Stimulated activated CD4-positive, alpha-beta T cell treated with anti-CD3 and anti-CD28 coated beads, Interleukin-2, amount 100 ng/mL, for 4 hours (primary cell): ENCODE results near the gene PRG2.
A peak's percentile ranks its signal among the peaks of the same experiment; 100 is the strongest.
"Not testable (repeated sequence)": the region's sequence is repeated elsewhere in the genome, so short reads cannot be mapped to it uniquely, and the experiment has no call there.

ENCODE experiments used
- DNase-seq: peaks from one replicate; pipeline ENCODE4 v3.0.0-alpha.2; 2020; ENCODE audit warnings: low read depth

PRG2 gene

GRCh38 chr11:57368106-57368844 is 22.2 kb downstream of the PRG2 start:
- DNase-seq: no peak

DNA sequence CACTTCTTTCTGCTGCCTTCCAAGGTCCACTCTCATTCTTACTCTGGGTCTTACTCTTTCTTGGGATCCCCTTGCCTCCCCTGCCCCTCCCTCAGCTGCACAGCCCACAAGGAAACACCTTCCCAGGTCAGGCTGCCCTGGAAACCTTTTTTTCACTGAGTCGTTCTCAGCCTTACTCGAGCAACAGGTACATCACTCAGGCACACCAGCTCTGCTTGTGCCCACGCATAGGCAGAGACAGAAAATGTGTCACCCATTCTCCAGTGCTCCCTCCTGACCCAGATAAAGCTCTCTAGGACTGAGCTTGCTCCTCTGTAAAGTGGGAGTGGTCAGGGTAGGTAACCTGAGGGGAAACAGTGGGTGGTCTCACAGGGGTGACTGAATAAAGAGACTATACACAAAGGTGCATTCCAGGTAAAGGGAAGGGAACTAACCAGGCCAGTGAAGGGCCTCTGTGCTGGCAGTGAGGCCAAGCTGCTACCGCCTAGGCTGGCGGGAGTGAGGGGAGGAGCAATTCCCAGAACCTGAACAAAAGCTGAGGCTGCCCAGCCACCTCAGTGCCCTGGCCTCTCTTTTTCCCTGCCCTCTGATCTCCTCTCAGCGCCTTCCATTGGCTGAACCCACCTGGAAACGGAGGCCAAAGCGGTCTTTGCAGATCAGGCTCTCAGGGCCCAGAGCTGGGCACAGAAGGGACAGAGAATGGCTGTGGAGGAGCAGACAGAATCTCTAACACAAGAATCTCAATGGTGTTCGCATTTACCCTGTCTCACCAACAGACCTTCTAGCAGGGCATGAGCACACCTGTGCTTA is 25.4 kb downstream of the PRG2 start:
- DNase-seq: no peak

- no peak for DNase-seq
Observed at GRCh38 chr11:57363131-57364080, 27.0 kb downstream of the PRG2 start.

DNA sequence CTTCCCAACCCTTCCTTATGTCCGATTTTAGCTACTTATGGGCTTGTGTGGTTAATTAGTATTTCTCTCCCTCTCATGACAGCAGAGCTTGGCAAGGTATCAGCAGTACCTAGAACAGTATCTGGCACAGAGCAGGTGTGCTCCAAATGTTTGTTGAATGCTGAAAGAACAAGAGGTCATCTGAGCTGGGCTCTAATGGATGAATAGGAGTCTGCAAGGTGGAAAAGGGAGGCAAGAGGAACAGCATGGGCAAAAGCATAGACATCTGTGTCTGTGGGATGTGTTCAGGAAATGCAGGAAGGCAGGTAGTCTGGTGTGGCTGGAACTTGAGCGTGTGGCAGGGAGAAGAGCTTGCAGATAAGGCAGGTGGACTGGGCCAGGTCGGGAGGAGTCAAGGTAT is 28.5 kb downstream of the PRG2 start:
- DNase-seq: no peak

- DNase-seq: not testable (repeated sequence)
Observed at GRCh38 chr11:57361420-57361819, 29.0 kb downstream of the PRG2 start.

DNA sequence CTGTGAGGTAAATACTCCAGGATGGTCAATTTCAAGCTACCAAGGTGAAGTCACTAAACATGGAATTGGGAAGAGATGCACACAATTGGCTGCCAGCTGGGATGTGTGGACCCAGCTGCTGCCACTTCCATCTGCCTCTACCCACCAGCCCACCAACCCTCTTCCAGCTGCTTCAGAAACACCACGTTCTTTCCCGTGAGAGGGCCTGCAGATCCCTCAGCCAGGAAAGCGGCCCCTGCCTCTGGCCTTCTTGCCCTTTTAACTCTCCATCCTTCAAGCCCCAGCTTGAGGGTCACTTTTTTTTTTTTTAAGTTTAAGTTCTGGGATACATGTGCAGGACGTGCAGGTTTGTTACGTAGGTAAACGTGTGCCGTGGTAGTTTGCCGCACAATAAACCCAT is 29.5 kb downstream of the PRG2 start:
- DNase-seq: no peak

- no peak for DNase-seq
Observed at GRCh38 chr11:57359896-57360690, 30.4 kb downstream of the PRG2 start.

DNA sequence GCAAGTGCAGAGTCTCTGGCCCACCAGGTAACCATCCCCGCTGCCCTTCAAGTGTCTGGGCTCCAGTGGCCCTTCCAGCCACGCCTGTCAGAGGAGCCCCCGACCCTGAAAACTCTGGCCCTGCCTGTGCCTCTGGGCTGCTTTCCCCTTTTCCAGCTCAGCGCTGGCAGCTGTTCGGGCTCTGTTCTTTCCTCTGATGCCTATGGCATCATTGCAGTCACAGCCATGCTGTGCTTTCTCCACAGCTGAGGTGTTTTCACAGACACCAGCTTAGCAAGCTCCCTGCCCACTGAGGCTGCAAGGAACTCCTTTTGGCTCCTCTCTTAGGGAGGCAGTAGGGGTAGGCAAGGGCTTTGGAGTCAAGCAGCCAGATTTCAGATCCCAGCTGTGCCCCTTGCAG is 31.1 kb downstream of the PRG2 start:
- no peak for DNase-seq

DNA sequence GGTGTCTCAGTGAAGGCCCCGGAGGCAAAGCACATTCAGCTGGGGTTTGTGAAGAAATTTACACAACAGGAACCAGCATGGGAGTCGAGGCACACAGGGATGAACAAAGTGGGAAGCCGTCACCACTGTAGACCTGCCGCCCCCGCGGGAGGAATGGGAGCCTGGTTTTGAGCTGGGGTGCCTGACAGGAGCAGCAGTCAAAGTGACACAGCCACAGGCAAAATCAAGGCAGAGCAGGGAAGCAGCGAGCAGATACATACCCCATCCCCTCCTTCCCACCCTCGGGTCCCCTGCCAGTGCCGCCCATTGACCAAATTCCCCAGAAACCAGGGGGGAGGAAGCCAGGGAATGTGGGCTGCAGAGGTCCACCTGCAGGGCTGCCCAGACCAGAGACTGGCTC is 31.5 kb downstream of the PRG2 start:
- DNase-seq: no peak

DNA sequence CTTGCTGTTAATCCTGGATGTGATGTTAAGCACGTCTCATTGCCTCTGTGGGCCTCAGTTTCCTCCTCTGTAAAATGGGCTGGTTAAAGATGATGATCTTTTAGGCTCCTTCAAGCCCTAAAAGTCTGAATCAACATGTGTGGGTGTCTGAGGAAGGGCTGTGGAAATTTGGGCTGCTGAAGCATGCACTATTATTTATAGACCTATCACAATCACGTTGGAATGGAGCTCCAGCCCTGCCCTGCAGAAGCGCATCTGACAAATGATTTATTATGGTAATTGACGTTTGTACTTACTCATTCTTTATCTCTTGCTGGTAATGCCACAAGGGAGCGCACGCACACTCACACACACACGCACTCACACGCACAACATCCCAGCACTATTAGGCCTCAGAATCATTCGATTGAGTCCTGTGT is 31.9 kb downstream of the PRG2 start:
- DNase-seq: no peak

GRCh38 chr11:57357856-57358255 is 32.6 kb downstream of the PRG2 start:
- DNase-seq: no peak

GRCh38 chr11:57357310-57357709 is 33.1 kb downstream of the PRG2 start:
- no peak for DNase-seq

GRCh38 chr11:57356268-57356667 is 34.2 kb downstream of the PRG2 start:
- no peak for DNase-seq

- DNase-seq: no peak
Observed at GRCh38 chr11:57354699-57355098, 35.8 kb downstream of the PRG2 start.

GRCh38 chr11:57353852-57354251 is 36.6 kb downstream of the PRG2 start:
- no peak for DNase-seq

DNA sequence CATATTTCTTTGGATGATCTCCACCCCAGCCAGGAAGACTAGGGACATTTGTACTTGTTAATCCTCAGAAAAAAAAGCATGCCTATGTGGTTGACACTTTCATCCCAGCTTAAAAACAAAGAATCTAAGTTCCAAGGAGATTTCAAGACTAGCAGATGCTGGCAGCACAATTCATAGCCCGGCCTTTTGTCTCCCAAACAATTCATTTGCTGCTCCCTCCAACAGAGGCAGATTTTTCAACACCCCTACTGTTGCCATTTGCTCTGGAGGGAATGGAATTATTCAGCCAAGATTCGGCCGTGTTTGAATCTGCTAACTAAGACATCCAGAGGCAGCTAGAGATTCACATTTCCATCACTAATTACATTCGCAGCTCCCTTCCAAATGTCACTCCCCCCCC is 37.0 kb downstream of the PRG2 start:
- no peak for DNase-seq

DNA sequence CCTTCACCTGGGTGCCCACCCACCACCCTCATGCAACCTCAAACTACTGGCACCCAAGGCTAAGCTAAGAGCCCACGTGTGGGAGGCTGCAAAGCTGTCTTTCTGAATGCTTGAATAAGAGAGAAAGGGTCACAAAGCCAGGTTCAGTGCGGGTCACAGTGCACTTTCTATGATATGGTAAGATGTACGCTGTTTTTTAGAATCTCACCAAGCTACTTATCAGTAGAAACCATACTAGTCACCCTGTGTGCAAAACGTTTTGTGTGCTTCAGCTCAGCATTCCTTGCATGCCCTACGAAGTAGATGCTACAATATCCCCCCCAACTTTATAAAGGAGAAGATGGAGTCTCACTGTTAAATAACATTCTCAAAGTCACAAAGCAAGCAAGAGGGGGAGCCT is 37.4 kb downstream of the PRG2 start:
- no peak for DNase-seq

GRCh38 chr11:57349491-57350274 is 40.8 kb downstream of the PRG2 start:
- DNase-seq: peak; percentile 32

- DNase-seq: no peak
Observed at GRCh38 chr11:57348636-57349313, 41.7 kb downstream of the PRG2 start.

DNA sequence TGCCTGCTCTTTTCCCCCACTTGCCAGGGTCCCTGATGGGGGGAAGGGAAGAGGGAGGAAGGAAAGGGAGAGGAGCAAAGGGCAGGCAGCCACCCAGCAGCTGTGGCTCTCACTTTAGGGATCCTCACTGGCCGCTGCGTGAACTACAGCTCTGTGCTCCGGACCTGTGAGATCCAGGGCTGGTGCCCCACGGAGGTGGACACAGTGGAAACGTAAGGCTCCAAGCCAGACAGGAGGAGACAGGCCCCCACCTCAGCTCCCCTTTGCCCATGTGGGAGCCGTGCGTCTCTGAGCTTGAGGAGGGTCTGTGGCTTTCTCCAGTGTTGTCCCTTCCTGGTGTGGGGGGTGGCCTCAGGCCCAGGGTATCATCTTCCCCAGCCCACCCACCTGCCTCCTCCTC is 42.4 kb downstream of the PRG2 start:
- DNase-seq: no peak
